Brain microvascular endothelial cell (primary cell): Measurements from ENCODE around the gene TEAD3.
"Not testable (repeated sequence)": the region's sequence is repeated elsewhere in the genome, so short reads cannot be mapped to it uniquely, and the experiment has no call there.

Source experiments
- DNase-seq: peaks from one replicate; pipeline ENCODE4 v3.0.0-alpha.2; 2020
- H3K27ac ChIP-seq: fragments of 250-450 bp; sonication (Bioruptor Pico); 2 replicates; pipeline ENCODE4 v1.5.1; 2020; ENCODE audit warnings: mild to moderate bottlenecking, moderate library complexity
- H3K27me3 ChIP-seq: fragments of 250-450 bp; sonication (Bioruptor Pico); replicated peaks from 2 replicates; pipeline ENCODE4 v1.5.1; 2020; ENCODE audit warnings: mild to moderate bottlenecking
- H3K36me3 ChIP-seq: fragments of 250-450 bp; sonication (Bioruptor Pico); replicated peaks from 2 replicates; pipeline ENCODE4 v1.5.1; 2020; ENCODE audit warnings: mild to moderate bottlenecking
- H3K4me3 ChIP-seq: 2 replicates; pipeline ENCODE4 v1.5.1; 2011; ENCODE audit warnings: low read depth, mild to moderate bottlenecking, control low read depth, low read length, moderate library complexity
- CTCF ChIP-seq: IDR thresholded peaks from 2 replicates; pipeline ENCODE4 v1.5.1; 2011; ENCODE audit warnings: low read depth, mild to moderate bottlenecking, moderate library complexity, low read length, control low read depth, inconsistent platforms; ENCODE audit errors: missing control alignments
- in situ Hi-C: cut with HindIII; loops from 2 replicates; pipeline ENCODE4 v1.10.0; 2017; ENCODE audit warnings: low sequenced_read_pairs, low pct_ligation_motif_present

Gene TEAD3

DNA sequence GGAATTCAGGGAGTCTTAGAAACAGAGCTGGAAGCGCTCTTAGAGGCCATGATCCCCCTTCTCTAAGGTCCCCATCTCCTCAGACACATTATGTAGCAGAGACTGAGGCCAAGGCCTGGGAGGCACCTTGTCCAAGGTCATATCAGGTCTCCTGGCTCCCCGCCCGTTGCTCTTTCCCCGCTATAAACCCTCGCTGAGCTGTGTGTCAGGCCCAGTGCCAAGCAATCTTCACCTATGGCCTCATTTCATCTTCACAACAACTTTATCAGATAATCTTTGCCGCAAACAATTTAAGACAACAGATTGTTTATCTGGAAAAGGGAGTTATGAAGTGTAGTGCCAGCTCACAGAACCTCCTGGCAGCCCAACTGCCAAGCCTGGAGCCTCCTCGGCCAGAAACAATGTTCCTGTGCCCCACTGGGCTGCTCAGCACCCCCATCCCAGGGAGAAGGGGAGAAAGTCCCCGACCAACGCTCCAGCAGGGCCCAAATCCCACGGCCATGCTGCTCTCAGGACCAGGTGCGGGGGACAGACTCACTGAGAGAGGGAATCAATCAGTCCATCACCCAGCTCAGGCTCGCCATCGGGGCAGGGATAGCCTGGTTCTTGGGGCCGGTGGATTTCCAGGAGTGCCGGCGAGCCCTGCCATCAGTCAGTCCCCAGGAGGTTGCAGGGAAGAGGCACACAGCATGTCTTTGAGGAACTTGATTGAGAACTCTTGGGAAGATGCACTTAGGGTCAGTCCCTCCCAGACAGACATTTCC, 61.6 kb downstream of the TEAD3 start:
- no peak for DNase-seq
- no peak overlapping the region for H3K4me3 ChIP-seq
- no peak overlapping the region for H3K27ac ChIP-seq
- H3K36me3 ChIP-seq = no peaks in the 10 kb centered on the region
- in situ Hi-C loops = no loop called here
- no peaks in the 10 kb centered on the region for H3K27me3 ChIP-seq
- no peak for TF ChIP-seq CTCF

DNA sequence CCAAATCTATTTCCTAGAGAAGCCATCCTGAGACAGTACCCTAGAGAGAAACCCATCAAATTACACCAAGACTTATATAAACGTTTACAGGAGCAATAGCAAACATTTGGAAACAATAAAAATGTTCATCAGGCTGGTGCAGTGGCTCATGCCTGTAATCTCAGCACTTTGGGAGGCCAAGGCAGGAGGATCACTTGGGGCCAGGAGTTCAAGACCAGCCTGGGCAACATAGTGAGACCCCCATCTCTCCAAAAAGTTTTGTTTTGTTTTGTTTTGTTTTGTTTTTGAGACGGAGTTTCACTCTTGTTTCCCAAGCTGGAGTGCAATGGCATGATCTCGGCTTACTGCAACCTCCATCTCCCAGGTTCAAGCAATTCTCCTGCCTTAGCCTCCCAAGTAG, 64.2 kb downstream of the TEAD3 start:
- in situ Hi-C loops, H3K27me3 ChIP-seq, H3K4me3 ChIP-seq, H3K27ac ChIP-seq, H3K36me3 ChIP-seq, DNase-seq: not testable (repeated sequence)

GRCh38 chr6:35432291-35432690, 64.6 kb downstream of the TEAD3 start:
- in situ Hi-C loops = no loop called here
- TF ChIP-seq CTCF = no peak
- Histone ChIP-seq H3K36me3 (no peaks in the 10 kb centered on the region), H3K27ac (no peak overlapping the region), H3K27me3 (no peaks in the 10 kb centered on the region), H3K4me3 (no peak overlapping the region)
- no peak for DNase-seq

DNA sequence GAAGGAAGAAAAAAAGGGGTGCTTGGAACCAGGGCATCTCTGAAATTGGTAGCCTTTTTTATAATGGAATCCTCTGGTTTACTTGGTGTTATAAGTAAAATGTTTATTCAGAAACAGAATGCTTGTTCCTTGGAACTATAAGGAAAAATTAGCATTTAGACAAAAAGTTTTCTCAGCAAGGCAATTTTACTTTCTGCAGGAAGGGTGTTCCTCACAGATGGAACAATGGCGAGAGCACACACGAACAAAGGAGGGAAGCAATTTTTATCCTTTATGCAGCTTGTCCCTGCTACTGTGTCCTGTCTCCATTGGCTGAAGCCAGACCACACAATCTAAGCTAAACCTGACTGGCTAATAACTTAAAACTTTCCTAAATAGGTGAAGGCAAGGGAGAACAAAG, 67.4 kb downstream of the TEAD3 start:
- Histone ChIP-seq H3K27me3 (no peaks in the 10 kb centered on the region), H3K36me3 (peaks cover 4% of the 10 kb centered on the region), H3K27ac (no peak overlapping the region), H3K4me3 (no peak overlapping the region)
- TF ChIP-seq CTCF = no peak
- in situ Hi-C loops = no loop called here
- no peak for DNase-seq

DNA sequence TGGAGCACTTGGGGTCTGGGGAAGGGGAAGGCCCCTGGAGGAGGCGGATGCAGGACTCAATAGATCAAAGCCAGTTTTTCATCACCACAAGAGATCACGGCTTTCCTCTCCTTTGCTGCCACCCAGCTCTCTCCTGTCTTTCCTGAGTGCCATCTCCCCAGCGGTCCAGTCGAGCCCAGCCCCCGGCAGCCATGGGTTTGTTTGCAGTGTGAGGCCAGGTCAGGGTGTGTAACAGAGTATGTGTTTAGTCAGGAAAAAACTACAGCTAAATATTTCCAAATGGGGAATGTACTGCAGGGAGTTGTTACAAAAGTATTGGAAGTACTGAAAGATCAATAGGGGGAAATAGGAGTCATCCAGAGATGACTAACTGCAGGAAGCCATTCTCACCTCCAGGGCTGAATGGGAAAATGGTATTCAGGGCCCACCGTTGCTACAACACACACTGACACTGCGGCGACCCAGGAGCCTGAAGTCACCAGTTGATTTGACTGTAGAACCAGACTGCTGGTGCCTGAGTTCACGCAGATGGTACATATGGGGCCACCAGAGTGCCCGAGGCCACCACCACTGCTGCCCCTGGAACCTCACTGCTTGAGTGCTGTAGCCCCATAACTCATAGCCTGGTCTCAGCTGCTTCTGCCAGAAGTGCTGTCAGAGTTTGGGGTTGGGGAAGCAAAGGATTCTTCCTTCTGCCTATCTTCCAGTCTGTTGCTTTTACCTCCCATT, 68.3 kb downstream of the TEAD3 start:
- peaks cover 10% of the 10 kb centered on the region for H3K36me3 ChIP-seq
- peak overlapping the region; percentile 12 for H3K4me3 ChIP-seq
- no peak for DNase-seq
- H3K27me3 ChIP-seq = no peaks in the 10 kb centered on the region
- peak overlapping the region; percentile 78 for H3K27ac ChIP-seq
- in situ Hi-C loops = no loop called here
- TF ChIP-seq CTCF = no peak

- H3K27ac ChIP-seq = peak overlapping the region; percentile 78
- no peaks in the 10 kb centered on the region for H3K27me3 ChIP-seq
- peaks cover 10% of the 10 kb centered on the region for H3K36me3 ChIP-seq
- peak overlapping the region; percentile 12 for H3K4me3 ChIP-seq
- in situ Hi-C loops = no loop called here
- TF ChIP-seq CTCF = no peak
- peak; percentile 60 for DNase-seq
Measured at GRCh38 chr6:35427851-35428321, 69.0 kb downstream of the TEAD3 start.
